AG10803 (cell line): ENCODE data around the gene CHIT1.

Experiments
- DNase-seq: peaks from one replicate; pipeline ENCODE4 v3.0.0; 2010; ENCODE audit warnings: low read depth
- H3K4me3 ChIP-seq: 2 replicates; pipeline ENCODE4 v1.5.1; 2011; ENCODE audit warnings: mild to moderate bottlenecking, low read length, control low read depth
- TF ChIP-seq, protein P1 (sequence below): conservative IDR thresholded peaks from 2 replicates; pipeline ENCODE4 v1.5.1; 2011; ENCODE audit warnings: mild to moderate bottlenecking, low read length, control low read depth, inconsistent platforms

The CHIT1 gene

DNA sequence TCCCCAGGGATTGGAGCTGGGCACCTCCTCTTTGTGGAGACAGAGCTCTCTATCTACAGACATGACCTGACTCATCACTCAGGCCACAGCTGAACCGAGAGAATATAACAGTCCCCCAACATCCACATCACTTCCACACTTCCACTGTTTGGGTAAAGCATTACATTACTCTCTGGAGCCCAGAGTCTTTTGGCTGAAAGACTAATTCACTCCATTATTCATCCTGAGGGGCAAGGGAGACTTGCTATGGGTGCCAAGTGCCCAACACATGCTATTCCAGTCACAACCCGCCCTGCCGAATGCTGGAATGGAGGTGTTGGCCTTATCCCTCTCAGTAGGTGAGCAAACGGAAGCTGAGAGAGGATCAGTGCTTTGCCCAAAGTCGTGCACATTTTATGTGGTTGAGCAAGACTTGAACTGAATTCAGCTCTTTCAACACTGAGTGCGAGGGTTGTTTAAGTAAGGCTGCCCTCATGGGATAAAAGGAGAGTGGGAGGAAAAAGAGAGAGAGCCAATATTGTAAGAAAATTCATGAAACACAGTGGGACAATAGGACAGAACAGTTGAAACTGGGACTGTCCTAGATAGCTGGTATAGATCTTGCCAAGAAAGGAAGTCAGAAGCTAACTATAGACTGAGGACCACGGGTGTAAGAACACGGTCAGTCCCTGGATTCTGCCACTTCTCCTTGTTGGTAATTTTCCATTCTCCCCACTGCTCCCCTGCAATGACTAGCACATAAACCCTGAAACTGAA lies 29.5 kb downstream of the CHIT1 start:
- TF ChIP-seq, protein P1, sequence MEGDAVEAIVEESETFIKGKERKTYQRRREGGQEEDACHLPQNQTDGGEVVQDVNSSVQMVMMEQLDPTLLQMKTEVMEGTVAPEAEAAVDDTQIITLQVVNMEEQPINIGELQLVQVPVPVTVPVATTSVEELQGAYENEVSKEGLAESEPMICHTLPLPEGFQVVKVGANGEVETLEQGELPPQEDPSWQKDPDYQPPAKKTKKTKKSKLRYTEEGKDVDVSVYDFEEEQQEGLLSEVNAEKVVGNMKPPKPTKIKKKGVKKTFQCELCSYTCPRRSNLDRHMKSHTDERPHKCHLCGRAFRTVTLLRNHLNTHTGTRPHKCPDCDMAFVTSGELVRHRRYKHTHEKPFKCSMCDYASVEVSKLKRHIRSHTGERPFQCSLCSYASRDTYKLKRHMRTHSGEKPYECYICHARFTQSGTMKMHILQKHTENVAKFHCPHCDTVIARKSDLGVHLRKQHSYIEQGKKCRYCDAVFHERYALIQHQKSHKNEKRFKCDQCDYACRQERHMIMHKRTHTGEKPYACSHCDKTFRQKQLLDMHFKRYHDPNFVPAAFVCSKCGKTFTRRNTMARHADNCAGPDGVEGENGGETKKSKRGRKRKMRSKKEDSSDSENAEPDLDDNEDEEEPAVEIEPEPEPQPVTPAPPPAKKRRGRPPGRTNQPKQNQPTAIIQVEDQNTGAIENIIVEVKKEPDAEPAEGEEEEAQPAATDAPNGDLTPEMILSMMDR = no peak
- DNase-seq = peak; percentile 78
- H3K4me3 ChIP-seq = no peak overlapping the region

DNA sequence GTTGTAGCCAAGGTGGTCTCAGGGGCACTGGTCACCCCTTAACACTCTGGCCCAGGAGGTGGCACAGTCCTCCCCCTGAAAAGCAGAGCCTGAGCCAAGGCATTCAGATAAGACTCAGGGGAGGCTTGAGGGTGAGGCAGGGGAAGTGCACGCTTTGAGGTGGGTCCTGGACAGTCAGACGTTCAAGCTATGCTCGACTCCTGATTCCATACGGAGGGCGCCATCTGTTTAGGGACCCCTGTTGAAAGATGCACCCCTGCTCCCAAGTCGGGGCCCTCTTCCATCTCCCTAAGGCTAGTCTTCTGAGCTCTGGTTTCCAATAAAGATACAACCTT lies 30.0 kb downstream of the CHIT1 start:
- no peak for DNase-seq
- TF ChIP-seq, protein P1 = no peak
- no peak overlapping the region for H3K4me3 ChIP-seq

DNA sequence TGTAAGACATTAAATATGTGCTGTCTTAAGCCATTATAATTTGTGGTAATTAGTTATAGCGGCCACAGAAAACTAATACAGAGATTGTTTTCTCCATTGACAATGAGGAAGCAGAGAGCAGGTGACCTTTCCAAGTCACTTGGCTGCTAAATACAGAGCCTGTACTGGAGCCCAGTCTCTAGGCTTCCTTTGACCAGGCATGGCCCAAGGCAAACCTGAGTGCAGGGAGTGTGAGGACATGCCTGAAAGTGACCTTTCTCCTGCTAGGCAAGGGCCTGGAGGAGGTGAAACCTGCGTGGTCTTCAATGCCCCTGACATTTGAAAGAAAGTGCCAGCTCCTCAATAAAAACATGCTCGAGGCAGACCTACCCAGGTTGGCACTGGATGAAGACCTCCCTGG lies 30.5 kb downstream of the CHIT1 start:
- H3K4me3 ChIP-seq = no peak overlapping the region
- TF ChIP-seq, protein P1 = no peak
- no peak for DNase-seq

DNA sequence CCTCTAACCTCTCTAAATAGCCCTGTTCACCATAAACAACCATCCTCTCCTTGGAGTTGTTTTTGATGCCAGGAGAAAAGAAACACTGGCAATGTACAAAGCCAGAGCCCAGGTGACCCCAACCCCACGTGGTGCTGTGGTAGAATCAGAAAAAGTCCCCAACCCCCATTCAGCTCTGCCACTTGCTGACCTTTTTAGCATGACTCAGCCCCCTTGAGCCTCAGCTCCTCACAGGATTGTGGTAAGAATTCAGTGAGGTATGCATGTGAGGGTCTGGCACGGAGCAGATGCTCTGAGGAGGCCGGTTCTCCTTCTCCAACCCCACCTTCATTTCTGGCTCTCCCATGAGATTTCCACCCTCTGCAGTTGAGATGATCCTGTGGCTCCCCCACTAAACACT lies 31.8 kb downstream of the CHIT1 start:
- TF ChIP-seq, protein P1 = no peak
- DNase-seq = peak; percentile 83
- H3K4me3 ChIP-seq = no peak overlapping the region

DNA sequence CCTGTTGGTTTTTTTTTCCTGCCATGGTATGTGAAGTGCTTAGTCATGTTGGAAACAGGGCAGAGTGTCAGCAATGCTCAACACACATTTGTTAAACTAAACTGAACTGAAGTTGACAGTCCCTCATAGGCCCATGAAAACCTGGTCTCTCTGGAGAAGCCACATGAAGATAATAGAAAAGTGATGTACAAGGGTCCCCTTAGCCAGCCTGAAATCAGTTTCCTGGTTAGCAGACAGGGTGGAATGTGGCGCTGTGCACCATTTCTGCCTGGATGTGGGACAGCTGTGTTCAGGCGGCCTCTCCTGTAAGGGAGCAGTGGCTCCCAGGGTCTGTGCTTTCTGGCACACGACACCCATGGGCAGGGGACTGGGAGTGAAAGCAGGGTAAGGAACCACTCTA lies 33.1 kb downstream of the CHIT1 start:
- peak; percentile 11 for DNase-seq
- H3K4me3 ChIP-seq = no peak overlapping the region
- TF ChIP-seq, protein P1 = peak; percentile 29

DNA sequence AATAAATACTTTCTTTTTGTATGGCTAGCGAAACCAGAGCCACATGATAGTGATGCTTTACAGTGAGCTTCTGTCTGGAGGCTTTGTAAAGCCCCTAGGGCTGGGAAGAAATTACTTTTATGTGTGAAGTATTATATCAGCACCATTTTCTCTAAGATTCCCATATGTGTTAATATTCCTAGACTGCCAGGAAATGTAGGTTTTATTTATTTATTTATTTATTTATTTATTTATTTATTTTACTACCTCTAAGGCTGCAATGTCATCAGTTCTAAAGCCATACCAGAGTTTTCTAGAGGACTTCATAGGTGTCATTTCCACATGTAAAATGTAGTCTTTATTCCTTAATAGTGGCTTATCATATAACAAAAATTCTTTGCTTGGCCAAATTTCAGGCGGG lies 38.5 kb downstream of the CHIT1 start:
- TF ChIP-seq, protein P1 = no peak
- H3K4me3 ChIP-seq = no peak overlapping the region
- no peak for DNase-seq

DNA sequence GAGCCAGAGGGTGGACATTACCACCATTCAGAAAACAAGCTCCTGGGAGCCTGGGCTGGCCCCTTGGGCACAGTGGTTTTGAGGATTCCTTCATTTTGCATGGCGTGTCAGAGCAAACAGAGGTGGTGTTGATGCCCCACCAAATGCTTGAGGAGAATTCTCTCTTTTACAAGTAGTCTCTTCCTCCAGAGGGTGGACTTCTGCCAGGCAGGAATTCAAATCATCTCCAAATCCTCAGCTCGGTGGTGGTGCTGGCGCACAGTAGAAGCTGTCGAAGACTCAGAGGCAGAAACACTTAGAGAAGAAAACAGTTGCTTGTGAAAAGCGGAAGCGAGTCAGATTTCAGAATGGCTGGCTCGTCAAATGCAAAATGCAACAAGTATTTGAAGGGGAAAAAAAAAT lies 39.5 kb downstream of the CHIT1 start:
- TF ChIP-seq, protein P1 = no peak
- DNase-seq = peak; percentile 50
- H3K4me3 ChIP-seq = no peak overlapping the region
